SK-N-SH (cell line): ENCODE results near the gene CASS4. TPM values are rescaled to one million over a fixed set of nuclear protein-coding genes. Genes with fewer than 3 reads are reported as not detected.

Experiments used
- CTCF ChIA-PET: fragments of 300-600, 350-600 bp; formaldehyde crosslinking; extraction: SDS; loops from one replicate; lab custom pipeline; 2021; lab: Yijun Ruan, JAX
- POLR2A ChIA-PET: fragments of 350-600 bp; sonication (Branson Sonifier 250); formaldehyde crosslinking; extraction: SDS; loops from one replicate; lab custom pipeline; 2020; ENCODE audit warnings: antibody characterized with exemption, inconsistent platforms; lab: Yijun Ruan, JAX
- DNase-seq: peaks from one replicate; pipeline ENCODE4 v3.0.0; 2012
- H2AFZ ChIP-seq: fragments of 200-600 bp; sonication (generic); 2 replicates; pipeline ENCODE4 v1.8.1; 2016; ENCODE audit warnings: antibody characterized with exemption, mild to moderate bottlenecking, low read depth
- H3F3A ChIP-seq: fragments of 200-600 bp; sonication (generic); replicated peaks from 2 replicates; pipeline ENCODE3; 2016; ENCODE audit warnings: antibody characterized with exemption, mild to moderate bottlenecking; ENCODE audit not compliant: insufficient read depth
- H3K27ac ChIP-seq, 2 experiments: fragments of 200-500 bp in 1 of 2; fragments of 200-600 bp in 1 of 2; sonication (Bioruptor generic) in 1 of 2; sonication (generic), shearing (Covaris generic) in 1 of 2; 2 replicates each; pipeline versions ENCODE4 v1.5.1 to v1.6.1; 2014 to 2016; ENCODE audit warnings: low read depth in 2 of 2, inconsistent platforms in 1 of 2, low read length in 1 of 2, mild to moderate bottlenecking in 1 of 2, mixed read lengths in 1 of 2
- H3K27me3 ChIP-seq: fragments of 200-600 bp; sonication (generic), shearing (Covaris generic); 2 replicates; pipeline ENCODE4 v1.6.1; 2016; ENCODE audit warnings: mixed run types; ENCODE audit not compliant: insufficient read depth
- H3K36me3 ChIP-seq, 2 experiments: fragments of 200-500 bp in 1 of 2; fragments of 200-600 bp in 1 of 2; sonication (Bioruptor generic) in 1 of 2; sonication (generic) in 1 of 2; replicated peaks in 1 of 2; 2 replicates each; pipeline versions ENCODE3 to v1.5.1; 2014 to 2016; ENCODE audit warnings: low read length in 1 of 2, mild to moderate bottlenecking in 1 of 2; ENCODE audit not compliant: insufficient read depth in 2 of 2, control insufficient read depth in 1 of 2
- H3K4me1 ChIP-seq, 2 experiments: fragments of 200-500 bp in 1 of 2; fragments of 200-600 bp in 1 of 2; sonication (Bioruptor generic) in 1 of 2; sonication (generic), shearing (Covaris generic) in 1 of 2; 2 replicates each; pipeline versions ENCODE4 v1.5.1 to v1.6.1; 2014 to 2016; ENCODE audit warnings: low read depth in 1 of 2, low read length in 1 of 2, mixed run types in 1 of 2; ENCODE audit not compliant: insufficient read depth in 2 of 2, control insufficient read depth in 1 of 2
- H3K4me2 ChIP-seq: fragments of 200-600 bp; sonication (generic), shearing (Covaris generic); 2 replicates; pipeline ENCODE4 v1.6.1; 2017; ENCODE audit warnings: mixed run types
- H3K4me3 ChIP-seq, 2 experiments: fragments of 200-500 bp in 1 of 2; fragments of 200-600 bp in 1 of 2; sonication (Bioruptor generic) in 1 of 2; sonication (generic), shearing (Covaris generic) in 1 of 2; 2 replicates each; pipeline versions ENCODE4 v1.5.1 to v1.8.1; 2014 to 2016; ENCODE audit warnings: low read depth in 2 of 2, inconsistent platforms in 1 of 2, low read length in 1 of 2, mild to moderate bottlenecking in 1 of 2, mixed read lengths in 1 of 2, moderate library complexity in 1 of 2
- H3K79me2 ChIP-seq: fragments of 200-600 bp; sonication (generic); 2 replicates; pipeline ENCODE4 v1.8.1; 2017; ENCODE audit warnings: mild to moderate bottlenecking; ENCODE audit not compliant: insufficient read depth
- H3K9ac ChIP-seq: fragments of 200-600 bp; sonication (generic); 2 replicates; pipeline ENCODE4 v1.6.1; 2017; ENCODE audit warnings: mixed run types
- H3K9me2 ChIP-seq: fragments of 200-600 bp; sonication (generic); 2 replicates; pipeline ENCODE4 v1.6.1; 2017; ENCODE audit warnings: mixed run types
- H3K9me3 ChIP-seq: fragments of 200-600 bp; sonication (generic); 2 replicates; pipeline ENCODE4 v1.6.1; 2017; ENCODE audit warnings: mixed run types, mild to moderate bottlenecking, moderate library complexity
- H4K20me1 ChIP-seq: fragments of 200-600 bp; sonication (generic); 2 replicates; pipeline ENCODE4 v1.6.1; 2017; ENCODE audit warnings: mild to moderate bottlenecking, mixed run types; ENCODE audit not compliant: insufficient read depth
- ELF1 ChIP-seq: IDR thresholded peaks from 2 replicates; pipeline ENCODE4 v1.4.0; 2012
- EP300 ChIP-seq, 2 experiments: IDR thresholded peaks; 2 replicates each; pipeline versions ENCODE4 v1.4.0 to v1.6.1; 2012; ENCODE audit warnings: borderline replicate concordance in 1 of 2, low read depth in 1 of 2, low read length in 1 of 2
- FOSL2 ChIP-seq: IDR thresholded peaks from 2 replicates; pipeline ENCODE4 v1.4.0; 2012; ENCODE audit warnings: low read depth, mild to moderate bottlenecking, moderate library complexity, borderline replicate concordance
- FOXJ3 ChIP-seq: sonication (generic); formaldehyde crosslinking; IDR thresholded peaks from 2 replicates; pipeline ENCODE4 v1.5.1; 2020; ENCODE audit warnings: mild to moderate bottlenecking, missing genetic modification reagents
- FOXM1 ChIP-seq: IDR thresholded peaks from 2 replicates; pipeline ENCODE4 v1.4.0; 2012; ENCODE audit warnings: low read depth, mild to moderate bottlenecking
- JUND ChIP-seq: IDR thresholded peaks from 2 replicates; pipeline ENCODE4 v1.4.0; 2012
- MEF2A ChIP-seq: IDR thresholded peaks from 2 replicates; pipeline ENCODE4 v1.4.0; 2012; ENCODE audit warnings: low read depth, borderline replicate concordance
- NFIC ChIP-seq: IDR thresholded peaks from 2 replicates; pipeline ENCODE4 v1.4.0; 2012; ENCODE audit warnings: borderline replicate concordance
- NRF1 ChIP-seq: IDR thresholded peaks from 2 replicates; pipeline ENCODE4 v1.6.1; 2012; ENCODE audit warnings: low read depth, mild to moderate bottlenecking, low read length
- RAD21 ChIP-seq: IDR thresholded peaks from 2 replicates; pipeline ENCODE4 v1.6.1; 2012; ENCODE audit warnings: mild to moderate bottlenecking, low read length
- RCOR1 ChIP-seq: fragments of 150-350 bp; IDR thresholded peaks from 2 replicates; pipeline ENCODE4 v1.6.1; 2017; ENCODE audit warnings: antibody characterized with exemption, low read length
- RXRA ChIP-seq: IDR thresholded peaks from 2 replicates; pipeline ENCODE4 v1.4.0; 2012; ENCODE audit warnings: low read depth, mild to moderate bottlenecking, borderline replicate concordance
- SIN3A ChIP-seq: IDR thresholded peaks from 2 replicates; pipeline ENCODE4 v1.6.1; 2012; ENCODE audit warnings: low read depth, mild to moderate bottlenecking, low read length, moderate library complexity, borderline replicate concordance
- SMC3 ChIP-seq: IDR thresholded peaks from 2 replicates; pipeline ENCODE4 v1.6.1; 2012; ENCODE audit warnings: low read depth, low read length, improper control_type of control experiment
- TAF1 ChIP-seq: IDR thresholded peaks from 2 replicates; pipeline ENCODE4 v1.6.1; 2012; ENCODE audit warnings: low read depth, mild to moderate bottlenecking, low read length, moderate library complexity, borderline replicate concordance
- TCF12 ChIP-seq: IDR thresholded peaks from 2 replicates; pipeline ENCODE4 v1.4.0; 2012
- TEAD4 ChIP-seq: IDR thresholded peaks from 2 replicates; pipeline ENCODE4 v1.4.0; 2012; ENCODE audit warnings: mild to moderate bottlenecking, borderline replicate concordance; ENCODE audit not compliant: insufficient read depth
- ZBTB33 ChIP-seq: IDR thresholded peaks from 2 replicates; pipeline ENCODE4 v1.4.0; 2012; ENCODE audit warnings: low read depth, borderline replicate concordance
- WGBS: methylation state at CpG from one replicate; pipeline ENCODE4 v1.1.6; 2017; ENCODE audit warnings: low lambda C conversion rate; 5-methylcytosine and 5-hydroxymethylcytosine counted together
- polyA plus RNA-seq, 3 experiments: library from polyadenylated mRNA; depleted of rRNA; stranded (reverse); fragments of >200 nt; gene quantifications; 2 replicates each; pipeline ENCODE4 v1.2.3, GENCODE V29; 2012
- TF ChIP-seq, protein P1 (sequence below): fragments of 150-350 bp; IDR thresholded peaks from 2 replicates; pipeline ENCODE4 v1.6.1; 2017; ENCODE audit warnings: antibody characterized with exemption, low read length, low read depth, borderline replicate concordance

CASS4 gene
- polyA plus RNA-seq, 1 of the 3 experiments (the other 2 are of a cell fraction) = not detected

DNA sequence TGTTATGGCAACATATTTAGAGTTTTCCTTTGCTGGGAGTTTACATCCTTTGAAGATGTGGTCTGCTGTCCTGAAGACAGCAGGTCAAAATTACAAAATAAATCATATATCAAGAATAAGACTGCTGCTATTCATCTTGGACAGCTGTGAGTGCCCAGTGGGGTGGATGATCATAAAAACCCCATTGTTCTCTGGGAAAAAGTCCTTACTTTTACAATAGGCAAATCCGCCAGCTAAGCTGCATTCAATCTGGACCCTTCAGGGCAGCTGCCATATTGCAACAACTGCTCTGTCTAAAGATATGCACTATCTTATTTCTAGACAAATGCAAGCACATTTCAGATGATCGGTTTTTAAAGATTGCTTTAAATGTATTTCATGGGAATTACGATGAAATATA, 19.4 kb downstream of the CASS4 start:
- Histone ChIP-seq H3K9me3 (no peaks in the 10 kb centered on the region), H3K27me3 (no peaks in the 10 kb centered on the region), H3K4me3 (no peak overlapping the region), H3K4me1 (no peaks in the 10 kb centered on the region; a peak in 1 of 4 replicates), H3K27ac (no peak overlapping the region), H3K9ac (no peak overlapping the region), H3K36me3 (no peaks in the 10 kb centered on the region), H3K79me2 (no peaks in the 10 kb centered on the region), H4K20me1 (no peaks in the 10 kb centered on the region), H3K4me2 (no peak overlapping the region), H2AFZ (no peak overlapping the region), H3K9me2 (no peaks in the 10 kb centered on the region), H3F3A (no peaks in the 10 kb centered on the region)
- ChIA-PET POLR2A (no interaction called here), CTCF (no interaction called here)
- DNase-seq = no peak
- TF ChIP-seq TEAD4 = no peak
- WGBS = 46% methylated on average over 3 of the region's 3 CpGs

- DNase-seq = no peak
- H3F3A ChIP-seq = no peaks in the 10 kb centered on the region
- no peaks in the 10 kb centered on the region for H4K20me1 ChIP-seq
- 51% methylated on average over 3 of the region's 3 CpGs for WGBS
- CTCF ChIA-PET = interaction anchor here (1.3 to 1.5 kb wide), 2 partner anchors 14 to 35 kb away, joined by 3 read pairs; no protein-coding TSS in a partner anchor
- POLR2A ChIA-PET = no interaction called here
- H3K36me3 ChIP-seq = no peaks in the 10 kb centered on the region
- no peaks in the 10 kb centered on the region for H3K9me3 ChIP-seq
- TF ChIP-seq, protein P1, sequence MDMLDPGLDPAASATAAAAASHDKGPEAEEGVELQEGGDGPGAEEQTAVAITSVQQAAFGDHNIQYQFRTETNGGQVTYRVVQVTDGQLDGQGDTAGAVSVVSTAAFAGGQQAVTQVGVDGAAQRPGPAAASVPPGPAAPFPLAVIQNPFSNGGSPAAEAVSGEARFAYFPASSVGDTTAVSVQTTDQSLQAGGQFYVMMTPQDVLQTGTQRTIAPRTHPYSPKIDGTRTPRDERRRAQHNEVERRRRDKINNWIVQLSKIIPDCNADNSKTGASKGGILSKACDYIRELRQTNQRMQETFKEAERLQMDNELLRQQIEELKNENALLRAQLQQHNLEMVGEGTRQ = no peak
- TF ChIP-seq MEF2A = no peak
- no peak for TF ChIP-seq EP300 (IDR thresholded peaks at IDR 0.05; ENCODE audit: borderline replicate concordance in 1 of 2, low read depth in 1 of 2, low read length in 1 of 2)
- no peak for TF ChIP-seq RXRA
- TF ChIP-seq TCF12 = no peak
- TF ChIP-seq JUND = no peak
- no peak for TF ChIP-seq ZBTB33
- no peak for TF ChIP-seq FOXJ3
- no peak for TF ChIP-seq FOSL2
- no peak for TF ChIP-seq FOXM1
- no peak for TF ChIP-seq SMC3
- no peak for TF ChIP-seq TAF1
- no peak for TF ChIP-seq NFIC
- no peak for TF ChIP-seq RAD21
- TF ChIP-seq NRF1 = no peak
- no peak for TF ChIP-seq ELF1
- no peak for TF ChIP-seq TEAD4
- no peak for TF ChIP-seq SIN3A
- no peak for TF ChIP-seq RCOR1
- no peak overlapping the region for H3K4me3 ChIP-seq
- H3K9me2 ChIP-seq = no peaks in the 10 kb centered on the region
- no peaks in the 10 kb centered on the region for H3K79me2 ChIP-seq
- H3K27me3 ChIP-seq = no peaks in the 10 kb centered on the region
- peak overlapping the region; percentile 40; the same call in 1 of the 2 replicates for H2AFZ ChIP-seq
- no peak overlapping the region for H3K9ac ChIP-seq
- H3K27ac ChIP-seq = no peak overlapping the region
- H3K4me1 ChIP-seq = no peaks in the 10 kb centered on the region; a peak in 1 of 4 replicates
- no peak overlapping the region for H3K4me2 ChIP-seq
Measured at GRCh38 chr20:56433221-56433879, 21.3 kb downstream of the CASS4 start.
